Prostate gland (tissue), 2 donors: ENCODE data around the gene SARNP.

Source experiments
- CTCF ChIP-seq, 4 experiments: fragments of 200-600 bp in 2 of 4; fragments of 450-650 bp in 2 of 4; sonication (generic) in 2 of 4; IDR thresholded peaks; 1 replicate in 3 of 4; 2 replicates in 1 of 4; pipeline ENCODE4 v1.5.1; 2016 to 2019; ENCODE audit warnings: antibody characterized with exemption in 4 of 4, mild to moderate bottlenecking in 2 of 4, moderate library complexity in 2 of 4
- POLR2A ChIP-seq: fragments of 450-650 bp; IDR thresholded peaks from one replicate; pipeline ENCODE4 v1.6.1; 2016; ENCODE audit warnings: antibody characterized with exemption, mild to moderate bottlenecking

- no peak for TF ChIP-seq CTCF (IDR thresholded peaks at IDR 0.05)
- no peak for TF ChIP-seq POLR2A
Observed at GRCh38 chr12:55762646-55763045, 54.9 kb downstream of the SARNP start.
